ENCODE data around the gene SH3BP2.

DNA sequence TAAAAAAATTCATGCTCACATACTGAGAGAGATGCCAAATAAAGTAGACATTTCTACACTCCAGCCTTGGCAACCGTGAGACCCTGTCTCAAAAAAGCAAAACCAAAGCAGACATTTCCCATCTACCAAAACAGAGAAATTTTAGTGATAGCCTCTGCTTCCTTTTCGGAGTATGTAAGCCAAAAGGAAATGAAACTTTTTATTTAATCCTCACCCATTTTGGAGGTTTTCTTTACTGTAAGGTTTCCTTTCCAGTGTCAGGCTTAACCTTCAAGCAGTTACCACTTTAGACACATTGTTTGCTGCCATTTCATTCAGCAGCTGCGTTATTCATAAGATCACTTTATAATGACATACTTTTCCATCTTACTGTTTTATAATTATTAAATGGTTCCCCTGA lies 66.6 kb downstream of the SH3BP2 start:
- TF ChIP-seq, protein P1, sequence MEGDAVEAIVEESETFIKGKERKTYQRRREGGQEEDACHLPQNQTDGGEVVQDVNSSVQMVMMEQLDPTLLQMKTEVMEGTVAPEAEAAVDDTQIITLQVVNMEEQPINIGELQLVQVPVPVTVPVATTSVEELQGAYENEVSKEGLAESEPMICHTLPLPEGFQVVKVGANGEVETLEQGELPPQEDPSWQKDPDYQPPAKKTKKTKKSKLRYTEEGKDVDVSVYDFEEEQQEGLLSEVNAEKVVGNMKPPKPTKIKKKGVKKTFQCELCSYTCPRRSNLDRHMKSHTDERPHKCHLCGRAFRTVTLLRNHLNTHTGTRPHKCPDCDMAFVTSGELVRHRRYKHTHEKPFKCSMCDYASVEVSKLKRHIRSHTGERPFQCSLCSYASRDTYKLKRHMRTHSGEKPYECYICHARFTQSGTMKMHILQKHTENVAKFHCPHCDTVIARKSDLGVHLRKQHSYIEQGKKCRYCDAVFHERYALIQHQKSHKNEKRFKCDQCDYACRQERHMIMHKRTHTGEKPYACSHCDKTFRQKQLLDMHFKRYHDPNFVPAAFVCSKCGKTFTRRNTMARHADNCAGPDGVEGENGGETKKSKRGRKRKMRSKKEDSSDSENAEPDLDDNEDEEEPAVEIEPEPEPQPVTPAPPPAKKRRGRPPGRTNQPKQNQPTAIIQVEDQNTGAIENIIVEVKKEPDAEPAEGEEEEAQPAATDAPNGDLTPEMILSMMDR (IDR thresholded peaks at IDR 0.05) = no peak
- TF ChIP-seq POLR2AphosphoS5 (IDR thresholded peaks at IDR 0.05) = no peak
- TF ChIP-seq POLR2A (IDR thresholded peaks at IDR 0.05) = no peak
- TF ChIP-seq EP300 (IDR thresholded peaks at IDR 0.05) = no peak

Measured in sigmoid colon (tissue), 4 donors.